Gastroesophageal sphincter (tissue), 3 donors: ENCODE results near the gene ADSS2.

Experiments
- CTCF ChIP-seq, 4 experiments: fragments of 200-600 bp in 2 of 4; fragments of 450-650 bp in 2 of 4; sonication (generic) in 1 of 4; IDR thresholded peaks; one replicate each; pipeline ENCODE4 v1.5.1; 2017 to 2019; ENCODE audit warnings: antibody characterized with exemption in 4 of 4, mild to moderate bottlenecking in 2 of 4, moderate library complexity in 2 of 4
- EP300 ChIP-seq: sonication (generic); formaldehyde crosslinking; IDR thresholded peaks from one replicate; pipeline ENCODE4 v1.6.1; 2017; ENCODE audit warnings: antibody characterized with exemption, mild to moderate bottlenecking
- POLR2A ChIP-seq, 2 donors: fragments of 450-650 bp; IDR thresholded peaks; one replicate each; pipeline ENCODE4 v1.6.1; 2017; ENCODE audit warnings: antibody characterized with exemption in 2 of 2, mild to moderate bottlenecking in 2 of 2, moderate library complexity in 1 of 2
- POLR2AphosphoS5 ChIP-seq: sonication (generic); formaldehyde crosslinking; IDR thresholded peaks from one replicate; pipeline ENCODE4 v1.6.1; 2017; ENCODE audit warnings: antibody characterized with exemption

GRCh38 chr1:244456586-244456985, 4.9 kb upstream of the ADSS2 start:
- TF ChIP-seq CTCF (IDR thresholded peaks at IDR 0.05) (no peak), POLR2AphosphoS5 (no peak), POLR2A (IDR thresholded peaks at IDR 0.05) (no peak), EP300 (no peak)
